Pancreas (tissue), 10 donors: ENCODE data around the gene SNX17. TPM values are rescaled to one million over a fixed set of nuclear protein-coding genes. Genes with fewer than 3 reads are reported as not detected.
A peak's percentile ranks its signal among the peaks of the same experiment; 100 is the strongest.

Experiments
- ATAC-seq, 4 donors: fragments of 200-7000 bp; cut with Tn5 transposase; one replicate each; pipeline versions ENCODE4 v1.8.0 to v1.9.1; 2020; ENCODE audit warnings: mild to moderate bottlenecking in 4 of 4, moderate library complexity in 4 of 4
- DNase-seq, 6 donors: peaks; one replicate each; pipeline ENCODE4 v3.0.0-alpha.2; 2020
- FAIRE-seq: peaks from 2 replicates; lab custom pipeline; 2012; peaks lifted over from hg19 to GRCh38; lab: Jason Lieb, UNC
- H3K27ac ChIP-seq, 4 donors: fragments of 200-600 bp; sonication (generic); 1 replicate in 3 of 4; 2 replicates in 1 of 4; pipeline versions ENCODE4 v1.5.0 to v1.8.0; 2020
- H3K27me3 ChIP-seq, 4 donors: fragments of 200-600 bp; one replicate each; pipeline ENCODE4 v1.8.0; 2021
- H3K36me3 ChIP-seq, 3 donors: fragments of 200-600 bp; sonication (generic) in 1 of 3; one replicate each; pipeline versions ENCODE4 v1.5.0 to v1.8.0; 2020 to 2021
- H3K4me1 ChIP-seq, 3 donors: fragments of 200-600 bp; one replicate each; pipeline ENCODE4 v1.8.0; 2021
- H3K4me3 ChIP-seq, 4 donors: fragments of 200-600 bp; sonication (generic) in 2 of 4; one replicate each; pipeline versions ENCODE4 v1.5.0 to v1.8.0; 2020 to 2021
- H3K9me3 ChIP-seq, 4 donors: fragments of 200-600 bp; one replicate each; pipeline ENCODE4 v1.8.0; 2021
- WGBS, 2 donors: extraction: QIAGEN DNeasy Blood & Tissue Kit; methylation state at CpG; one replicate each; pipeline ENCODE4 v1.1.7; 2013; 5-methylcytosine and 5-hydroxymethylcytosine counted together
- intact Hi-C, 3 donors: fragments of 100-400 bp; cut with DNase I; formaldehyde crosslinking; loops; one replicate each; pipeline versions ENCODE4 v1.11.1 to v1.14.2; 2022
- polyA plus RNA-seq, 2 donors: library from polyadenylated mRNA; stranded (reverse); fragments of 200-250 nt; gene quantifications; one replicate each; pipeline ENCODE4 v1.2.3, GENCODE V29; 2013
- total RNA-seq, 6 donors: library from RNA; stranded (reverse); fragmentation: NEBNext Ultra II Directional in 4 of 6; extraction: Animal tissue kit (Norgen Biotek cat#: 25700) in 4 of 6; gene quantifications; one replicate each; pipeline versions ENCODE4 v1.2.1 to v1.2.4, GENCODE V29; 2021 to 2023
- TF ChIP-seq, protein P1 (sequence below), 4 donors: fragments of 200-600 bp; sonication (generic) in 3 of 4; IDR thresholded peaks; one replicate each; pipeline versions ENCODE4 v1.5.0 to v1.8.0; 2021; ENCODE audit warnings: antibody characterized with exemption in 4 of 4
- donor health status: healthy with polysubstance abuse.
- donor health status: DM: no; HTN: no; CAD: no; lungs with moderate emphysema.
- donor health status: DM: no; HTN: no; CAD: no.
- donor health status: control.
- donor health status: control.
- donor health status: Bipolar disorder and iron deficiency.
- donor health status: DM: yes; HTN: yes; CAD: no.
- donor health status: DM: no; HTN: no; CAD: no.
- donor health status: DM: no; HTN: no; CAD: no.
- donor health status: DM: yes; HTN: yes; CAD: no.

SNX17 gene
- total and polyA plus RNA-seq, 8 donors: 34.3 to 60.2 (median 39.5) TPM

DNA sequence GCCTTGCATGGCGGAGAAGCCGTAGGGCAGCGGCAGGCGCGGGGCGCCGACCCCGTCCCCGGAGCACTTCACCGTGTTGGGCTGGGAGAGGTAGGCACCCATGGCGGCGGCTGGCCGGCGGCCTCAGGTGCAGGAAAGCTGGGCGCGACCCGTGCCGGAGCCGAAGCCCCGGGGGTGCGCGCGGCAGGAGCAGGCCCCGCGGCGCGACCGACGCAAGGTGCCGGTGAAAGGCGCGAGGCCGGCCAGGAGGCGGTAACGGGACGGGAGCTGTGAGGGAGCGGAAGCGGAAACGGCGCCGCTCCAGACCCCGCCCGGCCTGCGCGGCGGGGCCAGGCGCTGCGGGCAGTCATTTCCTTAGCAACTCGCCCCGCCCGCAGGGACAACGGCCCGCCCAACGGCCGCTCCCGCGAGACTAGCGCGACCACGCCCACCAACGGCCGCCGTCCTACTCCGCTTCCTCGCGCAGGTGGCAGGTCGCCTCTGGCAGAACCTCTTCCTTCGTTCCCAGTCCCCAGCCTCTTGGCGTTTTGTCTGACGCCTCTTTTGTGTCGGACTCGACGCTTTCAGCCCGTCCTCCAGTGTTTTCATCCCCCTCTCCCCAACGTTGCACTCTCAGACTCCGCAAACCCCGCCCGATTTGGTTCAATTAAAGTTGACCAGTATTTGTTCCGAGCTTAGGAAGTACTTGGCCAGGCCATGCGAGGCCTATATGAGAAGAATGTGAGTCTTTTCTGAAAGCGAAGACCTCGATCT, 39.1 kb downstream of the SNX17 start, which contains the start of gene PPM1G:
PPM1G (minus strand) TSS at position 271 of the 753 bp plus-strand sequence; CDS start at position 102, 169 bp downstream.
- intact Hi-C loops: no loop called here
- FAIRE-seq (no peak), ATAC-seq (peak; percentile 99 to 100 (median 99)), DNase-seq (peak; percentile 94 to 99 (median 97))
- H3K9me3 ChIP-seq: no peaks in the 10 kb centered on the region
- peak within 1 kb of the TSS; percentile 66 to 80 (median 70) for H3K27ac ChIP-seq
- TF ChIP-seq, protein P1, sequence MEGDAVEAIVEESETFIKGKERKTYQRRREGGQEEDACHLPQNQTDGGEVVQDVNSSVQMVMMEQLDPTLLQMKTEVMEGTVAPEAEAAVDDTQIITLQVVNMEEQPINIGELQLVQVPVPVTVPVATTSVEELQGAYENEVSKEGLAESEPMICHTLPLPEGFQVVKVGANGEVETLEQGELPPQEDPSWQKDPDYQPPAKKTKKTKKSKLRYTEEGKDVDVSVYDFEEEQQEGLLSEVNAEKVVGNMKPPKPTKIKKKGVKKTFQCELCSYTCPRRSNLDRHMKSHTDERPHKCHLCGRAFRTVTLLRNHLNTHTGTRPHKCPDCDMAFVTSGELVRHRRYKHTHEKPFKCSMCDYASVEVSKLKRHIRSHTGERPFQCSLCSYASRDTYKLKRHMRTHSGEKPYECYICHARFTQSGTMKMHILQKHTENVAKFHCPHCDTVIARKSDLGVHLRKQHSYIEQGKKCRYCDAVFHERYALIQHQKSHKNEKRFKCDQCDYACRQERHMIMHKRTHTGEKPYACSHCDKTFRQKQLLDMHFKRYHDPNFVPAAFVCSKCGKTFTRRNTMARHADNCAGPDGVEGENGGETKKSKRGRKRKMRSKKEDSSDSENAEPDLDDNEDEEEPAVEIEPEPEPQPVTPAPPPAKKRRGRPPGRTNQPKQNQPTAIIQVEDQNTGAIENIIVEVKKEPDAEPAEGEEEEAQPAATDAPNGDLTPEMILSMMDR (IDR thresholded peaks at IDR 0.05): no peak
- WGBS, 2 donors: 0% methylated on average over 55 to 82 of the region's 82 CpGs
- no peaks in the 10 kb centered on the region for H3K36me3 ChIP-seq
- no peaks in the 10 kb centered on the region for H3K27me3 ChIP-seq
- peak within 1 kb of the TSS; percentile 89 to 100 (median 100) for H3K4me3 ChIP-seq
- peaks cover 0 to 20% (median 8%) of the 10 kb centered on the region in 3 donors for H3K4me1 ChIP-seq

DNA sequence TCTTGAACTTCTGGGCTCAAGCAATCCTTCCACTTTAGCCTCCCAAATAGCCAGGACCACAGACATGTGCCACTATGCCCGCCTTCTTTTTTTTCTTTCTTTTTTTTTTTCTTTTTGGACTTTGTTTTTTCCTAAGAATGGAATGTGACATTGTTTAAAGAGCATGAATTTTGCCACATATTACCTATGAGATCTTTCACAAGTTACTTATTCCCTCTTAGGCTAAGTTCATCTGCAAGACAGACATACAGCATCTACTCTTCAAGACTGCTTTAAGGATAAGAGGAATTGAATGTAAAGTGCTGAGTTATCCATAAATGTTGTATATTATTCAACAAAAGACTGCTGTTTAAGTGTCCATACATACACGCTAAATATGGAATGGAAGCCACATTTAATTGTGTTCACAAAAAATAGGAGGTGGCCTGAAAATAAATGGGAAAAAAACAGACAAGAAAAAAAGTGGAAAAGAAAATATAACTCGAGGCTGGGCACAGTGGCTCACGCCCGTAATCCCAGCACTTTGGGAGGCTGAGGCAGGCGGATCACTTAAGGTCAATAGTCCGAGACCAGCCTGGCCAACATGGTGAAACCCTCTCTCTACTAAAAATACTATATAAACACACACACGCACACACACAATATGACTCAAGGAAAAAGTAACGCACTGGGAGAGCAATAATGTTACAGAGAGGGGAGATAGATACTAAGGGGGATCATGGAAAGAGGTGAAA, 42.2 kb downstream of the SNX17 start:
- Histone ChIP-seq H3K36me3 (no peaks in the 10 kb centered on the region), H3K4me1 (peaks cover 0 to 10% (median 5%) of the 10 kb centered on the region in 3 donors), H3K4me3 (no peak overlapping the region), H3K9me3 (no peaks in the 10 kb centered on the region), H3K27ac (no peak overlapping the region), H3K27me3 (no peaks in the 10 kb centered on the region)
- TF ChIP-seq, protein P1 (IDR thresholded peaks at IDR 0.05): no peak
- WGBS, 2 donors: 74 to 83% methylated on average over 9 of the region's 9 CpGs
- no peak for DNase-seq
- intact Hi-C loops: no loop called here
- no peak for ATAC-seq
- FAIRE-seq: no peak

DNA sequence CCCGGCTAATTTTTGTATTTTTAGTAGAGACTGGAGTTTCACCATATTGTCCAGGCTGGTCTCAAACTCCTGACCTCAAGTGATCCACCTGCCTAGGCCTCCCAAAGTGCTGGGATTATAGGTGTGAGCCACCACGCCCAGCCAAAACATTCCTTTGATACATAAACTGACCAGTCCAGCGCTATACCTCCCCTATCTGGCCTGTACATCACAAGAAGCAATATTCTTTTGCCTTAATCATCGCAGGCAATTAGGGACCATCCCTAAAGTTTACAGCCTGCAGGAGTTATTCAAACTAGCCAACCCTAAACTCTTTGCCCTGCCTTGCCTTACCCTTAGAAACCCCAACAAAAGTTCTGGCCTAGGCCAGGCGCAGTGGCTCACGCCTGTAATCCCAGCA, 45.7 kb downstream of the SNX17 start:
- Histone ChIP-seq H3K4me1 (no peaks in the 10 kb centered on the region), H3K36me3 (no peaks in the 10 kb centered on the region), H3K4me3 (no peak overlapping the region), H3K27ac (no peak overlapping the region), H3K9me3 (no peaks in the 10 kb centered on the region), H3K27me3 (no peaks in the 10 kb centered on the region)
- ATAC-seq (no peak), DNase-seq (no peak), FAIRE-seq (no peak)
- intact Hi-C loops: no loop called here
- TF ChIP-seq, protein P1 (IDR thresholded peaks at IDR 0.05): no peak
- WGBS, 2 donors: 91 to 95% methylated on average over 6 of the region's 6 CpGs

DNA sequence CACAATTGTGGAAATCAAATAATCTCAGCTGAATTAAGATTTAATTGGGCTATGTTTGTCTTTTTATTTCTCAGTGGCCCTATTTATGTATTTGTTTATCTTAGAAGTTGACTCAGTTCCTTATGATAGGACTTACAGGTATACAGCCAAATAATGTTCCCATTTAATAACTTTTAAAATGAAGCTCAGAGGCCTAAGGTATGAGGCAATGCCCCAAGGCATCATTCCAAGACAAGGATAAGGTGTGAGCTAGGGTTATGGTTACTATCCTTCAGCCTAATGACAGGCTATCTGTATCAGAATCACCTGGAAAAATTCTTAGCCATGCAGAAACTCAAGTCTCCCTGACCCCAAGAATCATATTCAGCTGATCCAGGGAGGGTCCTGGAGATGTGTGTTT, 50.6 kb downstream of the SNX17 start:
- Histone ChIP-seq H3K4me3 (no peak overlapping the region), H3K27ac (no peak overlapping the region), H3K4me1 (no peaks in the 10 kb centered on the region), H3K27me3 (no peaks in the 10 kb centered on the region), H3K9me3 (no peaks in the 10 kb centered on the region), H3K36me3 (no peaks in the 10 kb centered on the region)
- TF ChIP-seq, protein P1 (IDR thresholded peaks at IDR 0.05): no peak
- intact Hi-C loops: no loop called here
- no peak for ATAC-seq
- no peak for DNase-seq
- FAIRE-seq: no peak
